Adrenal gland (tissue), 12 donors: Measurements from ENCODE around the gene AUH. TPM values are rescaled to one million over a fixed set of nuclear protein-coding genes. Genes with fewer than 3 reads are reported as not detected.

Experiments used
- DNase-seq, 7 donors: peaks; one replicate each; pipeline ENCODE4 v3.0.0-alpha.2; 2019 to 2020
- H3K27ac ChIP-seq, 5 donors: fragments of 200-600 bp; sonication (generic) in 4 of 5; 1 replicate in 3 of 5; 2 replicates in 2 of 5; pipeline versions ENCODE4 v1.5.1 to v1.8.0; 2016 to 2020; ENCODE audit warnings: mild to moderate bottlenecking in 1 of 5
- H3K27me3 ChIP-seq: fragments of 200-600 bp; 2 replicates; pipeline ENCODE4 v1.8.0; 2021
- H3K36me3 ChIP-seq, 2 donors: fragments of 200-600 bp; replicated peaks in 1 of 2; 1 replicate in 1 of 2; 2 replicates in 1 of 2; pipeline versions ENCODE4 v1.5.1 to v1.8.0; 2018 to 2022
- H3K4me1 ChIP-seq, 2 donors: fragments of 200-600 bp; replicated peaks in 1 of 2; 1 replicate in 1 of 2; 2 replicates in 1 of 2; pipeline versions ENCODE4 v1.5.1 to v1.8.0; 2018 to 2021
- H3K4me3 ChIP-seq, 4 donors: fragments of 200-600 bp; sonication (generic) in 3 of 4; one replicate each; pipeline ENCODE4 v1.5.1; 2016 to 2018
- H3K9me3 ChIP-seq, 3 donors: fragments of 200-600 bp; sonication (generic) in 1 of 3; replicated peaks in 1 of 3; 1 replicate in 2 of 3; 2 replicates in 1 of 3; pipeline versions ENCODE4 v1.5.1 to v1.8.0; 2016 to 2021
- POLR2A ChIP-seq, 2 donors: fragments of 450-650 bp; IDR thresholded peaks; one replicate each; pipeline ENCODE4 v1.6.1; 2017; ENCODE audit warnings: antibody characterized with exemption in 2 of 2, mild to moderate bottlenecking in 2 of 2, moderate library complexity in 1 of 2
- WGBS, 4 donors: extraction: QIAGEN DNeasy Blood & Tissue Kit in 2 of 4; methylation state at CpG; one replicate each; pipeline versions ENCODE4 v1.1.5 to v1.1.7; 2013 to 2017; 5-methylcytosine and 5-hydroxymethylcytosine counted together
- intact Hi-C, 2 donors: fragments of 100-400 bp; cut with DNase I; formaldehyde crosslinking; loops; one replicate each; pipeline versions ENCODE4 v1.14.1 to v1.15.0; 2022 to 2023
- polyA plus RNA-seq, 3 donors: library from polyadenylated mRNA; stranded (reverse); fragments of 200-250 nt in 2 of 3; fragments of 350-450 nt in 1 of 3; fragmentation: Illumina TruSeq in 1 of 3; extraction: RNeasy Lipid Tissue Mini Kit (QIAGEN cat#74804) in 1 of 3; gene quantifications; one replicate each; pipeline ENCODE4 v1.2.3, GENCODE V29; 2013 to 2014
- total RNA-seq, 9 donors: library from RNA; depleted of rRNA in 4 of 9; stranded (reverse); fragments of >200 nt in 4 of 9; fragments of 120-200 nt in 1 of 9; fragmentation: NEBNext Ultra II Directional in 1 of 9; extraction: Animal tissue kit (Norgen Biotek cat#: 25700) in 1 of 9; gene quantifications; one replicate each; pipeline versions ENCODE4 v1.1.0 to v1.2.4, GENCODE V29; 2013 to 2023
- TF ChIP-seq, protein P1 (sequence below), 6 experiments: fragments of 450-650 bp in 4 of 6; fragments of 200-600 bp in 2 of 6; sonication (generic) in 1 of 6; IDR thresholded peaks; 1 replicate in 5 of 6; 2 replicates in 1 of 6; pipeline versions ENCODE4 v1.5.1 to v1.8.0; 2016 to 2021; ENCODE audit warnings: antibody characterized with exemption in 6 of 6, mild to moderate bottlenecking in 2 of 6, moderate library complexity in 1 of 6
- donor health status: healthy with polysubstance abuse.
- donor health status: Bipolar disorder and iron deficiency.
- donor health status: DM: yes; HTN: yes; CAD: no.
- donor health status: DM: no; HTN: no; CAD: no.
- donor health status: DM: no; HTN: no; CAD: no.
- donor health status: DM: yes; HTN: yes; CAD: no.

The AUH gene
- total and polyA plus RNA-seq, 12 donors, result 41.9 to 158 (median 71.7) TPM

DNA sequence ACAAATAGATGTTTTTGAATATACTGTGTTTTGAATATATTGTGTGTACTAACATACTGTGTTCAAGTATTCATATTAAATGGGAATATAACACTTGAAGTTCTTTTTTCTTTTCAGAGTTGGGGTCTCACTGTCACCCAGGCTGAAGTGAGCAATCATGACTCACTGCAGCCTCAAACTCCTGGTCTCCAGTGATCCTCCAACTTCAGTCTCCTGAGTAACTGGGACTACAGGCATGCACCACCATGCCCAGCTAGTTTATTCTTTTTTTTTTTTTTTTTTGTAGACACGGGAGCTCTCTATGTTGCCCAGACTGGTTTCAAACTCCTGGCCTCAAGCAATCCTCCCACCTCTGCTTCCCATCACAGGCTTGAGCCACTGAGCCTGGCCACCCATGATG is 23.2 kb upstream of the AUH start:
- DNase-seq, result no peak
- H3K36me3 ChIP-seq, result no peaks in the 10 kb centered on the region
- H3K27me3 ChIP-seq, result no peaks in the 10 kb centered on the region
- H3K9me3 ChIP-seq, result no peaks in the 10 kb centered on the region
- no peaks in the 10 kb centered on the region for H3K4me1 ChIP-seq
- intact Hi-C loops, result no loop called here
- TF ChIP-seq POLR2A (IDR thresholded peaks at IDR 0.05), result no peak
- TF ChIP-seq, protein P1, sequence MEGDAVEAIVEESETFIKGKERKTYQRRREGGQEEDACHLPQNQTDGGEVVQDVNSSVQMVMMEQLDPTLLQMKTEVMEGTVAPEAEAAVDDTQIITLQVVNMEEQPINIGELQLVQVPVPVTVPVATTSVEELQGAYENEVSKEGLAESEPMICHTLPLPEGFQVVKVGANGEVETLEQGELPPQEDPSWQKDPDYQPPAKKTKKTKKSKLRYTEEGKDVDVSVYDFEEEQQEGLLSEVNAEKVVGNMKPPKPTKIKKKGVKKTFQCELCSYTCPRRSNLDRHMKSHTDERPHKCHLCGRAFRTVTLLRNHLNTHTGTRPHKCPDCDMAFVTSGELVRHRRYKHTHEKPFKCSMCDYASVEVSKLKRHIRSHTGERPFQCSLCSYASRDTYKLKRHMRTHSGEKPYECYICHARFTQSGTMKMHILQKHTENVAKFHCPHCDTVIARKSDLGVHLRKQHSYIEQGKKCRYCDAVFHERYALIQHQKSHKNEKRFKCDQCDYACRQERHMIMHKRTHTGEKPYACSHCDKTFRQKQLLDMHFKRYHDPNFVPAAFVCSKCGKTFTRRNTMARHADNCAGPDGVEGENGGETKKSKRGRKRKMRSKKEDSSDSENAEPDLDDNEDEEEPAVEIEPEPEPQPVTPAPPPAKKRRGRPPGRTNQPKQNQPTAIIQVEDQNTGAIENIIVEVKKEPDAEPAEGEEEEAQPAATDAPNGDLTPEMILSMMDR (IDR thresholded peaks at IDR 0.05), result no peak
- WGBS, 4 donors, result 64 to 100% (median 88%) methylated on average over 1 of the region's 1 CpG
- H3K4me3 ChIP-seq, result no peak overlapping the region
- no peak overlapping the region for H3K27ac ChIP-seq

DNA sequence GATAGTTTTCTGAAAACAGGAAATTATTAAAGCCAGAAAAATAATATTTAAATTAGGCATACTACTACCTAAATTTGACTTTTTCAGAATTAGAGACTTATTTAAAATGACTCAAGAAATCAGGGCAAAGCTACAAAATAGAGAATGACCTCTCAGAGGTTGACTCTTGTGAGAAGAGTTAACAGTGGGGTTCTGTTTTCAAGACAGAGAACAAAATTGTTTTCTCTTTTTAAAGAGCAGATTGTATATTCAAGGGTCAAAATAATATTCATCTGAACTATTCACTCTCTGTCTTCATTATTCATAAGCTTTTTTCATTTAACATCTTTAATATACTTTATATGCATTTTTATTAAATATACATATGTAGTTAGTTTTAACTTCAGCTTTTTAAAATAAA is 21.9 kb upstream of the AUH start:
- no peak overlapping the region for H3K27ac ChIP-seq
- H3K36me3 ChIP-seq, result no peaks in the 10 kb centered on the region
- TF ChIP-seq POLR2A (IDR thresholded peaks at IDR 0.05), result no peak
- TF ChIP-seq, protein P1 (IDR thresholded peaks at IDR 0.05), result no peak
- H3K4me1 ChIP-seq, result peaks cover under 1 to 7% of the 10 kb centered on the region in 2 donors
- no peaks in the 10 kb centered on the region for H3K9me3 ChIP-seq
- DNase-seq, result no peak
- no peak overlapping the region for H3K4me3 ChIP-seq
- intact Hi-C loops, result no loop called here
- no peaks in the 10 kb centered on the region for H3K27me3 ChIP-seq

DNA sequence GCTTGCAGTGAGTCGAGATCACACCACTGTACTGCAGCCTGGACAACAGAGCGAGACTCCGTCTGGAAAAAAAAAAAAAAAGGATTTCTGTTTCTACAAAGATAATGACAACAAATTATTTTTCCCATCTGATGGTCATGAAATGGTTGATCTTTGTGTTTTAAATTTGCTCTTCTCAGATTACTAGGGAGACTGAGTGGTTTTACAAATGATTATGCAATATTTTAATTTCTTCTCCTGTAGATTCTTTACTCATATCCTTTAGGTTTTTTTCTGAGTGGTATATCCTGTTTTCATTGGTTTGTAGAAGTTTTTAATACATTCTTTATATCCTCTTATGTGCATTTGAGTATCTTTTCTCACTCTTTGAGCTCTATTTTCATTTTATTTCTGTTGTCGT is 20.6 kb upstream of the AUH start:
- 86 to 95% (median 95%) methylated on average over 4 of the region's 4 CpGs for WGBS, 4 donors
- H3K27ac ChIP-seq, result no peak overlapping the region
- H3K4me3 ChIP-seq, result no peak overlapping the region
- no peaks in the 10 kb centered on the region for H3K36me3 ChIP-seq
- H3K27me3 ChIP-seq, result no peaks in the 10 kb centered on the region
- intact Hi-C loops, result no loop called here
- H3K9me3 ChIP-seq, result no peaks in the 10 kb centered on the region
- TF ChIP-seq, protein P1 (IDR thresholded peaks at IDR 0.05), result no peak
- TF ChIP-seq POLR2A (IDR thresholded peaks at IDR 0.05), result no peak
- no peak for DNase-seq
- H3K4me1 ChIP-seq, result peaks cover 5 to 14% of the 10 kb centered on the region in 2 donors

DNA sequence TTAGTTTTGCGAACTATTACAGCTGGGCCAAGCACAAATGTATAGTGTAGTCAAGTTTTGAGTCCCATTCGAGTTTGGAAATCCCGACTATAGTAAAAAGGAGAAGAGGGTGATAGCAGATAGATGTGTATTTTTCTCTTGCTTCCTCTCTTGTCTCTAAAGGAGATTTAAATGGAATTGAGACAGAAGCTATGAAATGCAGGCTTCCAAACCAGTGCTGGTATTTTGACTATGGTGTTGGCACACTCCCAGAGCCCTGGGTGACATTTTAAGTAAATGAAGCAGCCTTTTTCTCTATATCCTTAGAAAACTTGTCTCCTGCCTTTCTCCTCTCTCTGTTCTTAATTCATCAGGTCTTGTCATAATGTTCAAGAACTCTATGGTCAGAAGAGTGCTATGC is 17.7 kb upstream of the AUH start:
- no peaks in the 10 kb centered on the region for H3K36me3 ChIP-seq
- peaks cover 5 to 14% of the 10 kb centered on the region in 2 donors for H3K4me1 ChIP-seq
- WGBS, 4 donors, result 61 to 69% (median 64%) methylated on average over 3 of the region's 3 CpGs
- H3K27ac ChIP-seq, result no peak overlapping the region
- intact Hi-C loops, result no loop called here
- TF ChIP-seq POLR2A (IDR thresholded peaks at IDR 0.05), result no peak
- TF ChIP-seq, protein P1 (IDR thresholded peaks at IDR 0.05), result no peak
- DNase-seq, result peak in 1 of 7 donors; percentile 26
- no peaks in the 10 kb centered on the region for H3K9me3 ChIP-seq
- H3K27me3 ChIP-seq, result no peaks in the 10 kb centered on the region
- no peak overlapping the region for H3K4me3 ChIP-seq
